ENCODE results near the gene RAD51B.

The RAD51B gene

GRCh38 chr14:68702578-68702977 is 883.0 kb downstream of the RAD51B start:
- H3K9me3 ChIP-seq (ENCODE audit: control insufficient read depth, insufficient read depth, low read depth, low read length) = no peaks in the 10 kb centered on the region
- H3K36me3 ChIP-seq (ENCODE audit: control insufficient read depth in 2 of 2, insufficient read depth in 1 of 2, low read length in 2 of 2) = no peaks in the 10 kb centered on the region
- CTCF ChIA-PET = no interaction called here
- POLR2A ChIA-PET = no interaction called here
- no peak overlapping the region for H3K27ac ChIP-seq (ENCODE audit: extremely low read depth, low read depth, low read length)
- no peaks in the 10 kb centered on the region for H3K4me1 ChIP-seq (ENCODE audit: control insufficient read depth, insufficient read depth, low read length)
- no peak overlapping the region for H3K4me3 ChIP-seq (ENCODE audit: low read depth, low read length)
- TF ChIP-seq ZNF571 (tag by site-specific recombination; IDR thresholded peaks at IDR 0.05) (no peak), ZNF473 (tag by site-specific recombination; IDR thresholded peaks at IDR 0.05) (no peak), ZNF704 (tag by site-specific recombination; IDR thresholded peaks at IDR 0.05) (no peak), INSM2 (tag by site-specific recombination; IDR thresholded peaks at IDR 0.05) (no peak), EGR2 (tag by site-specific recombination; IDR thresholded peaks at IDR 0.05; ENCODE audit: low read depth) (no peak), ZNF223 (tag by site-specific recombination; IDR thresholded peaks at IDR 0.05) (no peak), KLF8 (tag by site-specific recombination; IDR thresholded peaks at IDR 0.05) (no peak), ZNF792 (tag by site-specific recombination; IDR thresholded peaks at IDR 0.05) (no peak), ZNF561 (tag by site-specific recombination; IDR thresholded peaks at IDR 0.05; ENCODE audit: borderline replicate concordance) (no peak), MEIS1 (CRISPR knock-in tag; IDR thresholded peaks at IDR 0.05; ENCODE audit: borderline replicate concordance) (no peak), GLIS1 (tag by site-specific recombination; IDR thresholded peaks at IDR 0.05) (no peak), ZSCAN23 (tag by site-specific recombination; IDR thresholded peaks at IDR 0.05) (no peak), ZNF169 (tag by site-specific recombination; IDR thresholded peaks at IDR 0.05) (no peak), ZNF140 (tag by site-specific recombination; IDR thresholded peaks at IDR 0.05) (no peak)

GRCh38 chr14:68703093-68703492 is 883.5 kb downstream of the RAD51B start:
- no peaks in the 10 kb centered on the region for H3K36me3 ChIP-seq (ENCODE audit: control insufficient read depth in 2 of 2, insufficient read depth in 1 of 2, low read length in 2 of 2)
- H3K4me1 ChIP-seq (ENCODE audit: control insufficient read depth, insufficient read depth, low read length) = no peaks in the 10 kb centered on the region
- no peak overlapping the region for H3K27ac ChIP-seq (ENCODE audit: extremely low read depth, low read depth, low read length)
- ChIA-PET CTCF (no interaction called here), POLR2A (no interaction called here)
- no peaks in the 10 kb centered on the region for H3K9me3 ChIP-seq (ENCODE audit: control insufficient read depth, insufficient read depth, low read depth, low read length)
- no peak for TF ChIP-seq ZXDB (tag by site-specific recombination; IDR thresholded peaks at IDR 0.05)
- H3K4me3 ChIP-seq (ENCODE audit: low read depth, low read length) = no peak overlapping the region

GRCh38 chr14:68704736-68705720 is 885.4 kb downstream of the RAD51B start:
- Histone ChIP-seq H3K9me3 (ENCODE audit: control insufficient read depth, insufficient read depth, low read depth, low read length) (no peaks in the 10 kb centered on the region), H3K27ac (ENCODE audit: extremely low read depth, low read depth, low read length) (no peak overlapping the region), H3K4me1 (ENCODE audit: control insufficient read depth, insufficient read depth, low read length) (no peaks in the 10 kb centered on the region), H3K36me3 (ENCODE audit: control insufficient read depth in 2 of 2, insufficient read depth in 1 of 2, low read length in 2 of 2) (no peaks in the 10 kb centered on the region), H3K4me3 (ENCODE audit: low read depth, low read length) (no peak overlapping the region)
- POLR2A ChIA-PET = no interaction called here
- CTCF ChIA-PET = no interaction called here
- TF ChIP-seq ZNF529 (tag by site-specific recombination; IDR thresholded peaks at IDR 0.05; ENCODE audit: insufficient replicate concordance) (no peak), ZNF341 (tag by site-specific recombination; IDR thresholded peaks at IDR 0.05; ENCODE audit: low read depth) (no peak), ZNF692 (tag by site-specific recombination; IDR thresholded peaks at IDR 0.05) (no peak), ZNF530 (tag by site-specific recombination; IDR thresholded peaks at IDR 0.05; ENCODE audit: low read depth) (no peak), KLF17 (tag by site-specific recombination; IDR thresholded peaks at IDR 0.05) (no peak), ZNF175 (tag by site-specific recombination; IDR thresholded peaks at IDR 0.05) (no peak), SALL2 (tag by site-specific recombination; IDR thresholded peaks at IDR 0.05; ENCODE audit: borderline replicate concordance) (no peak), ZBTB10 (tag by site-specific recombination; IDR thresholded peaks at IDR 0.05) (no peak), ZNF169 (tag by site-specific recombination; IDR thresholded peaks at IDR 0.05) (no peak)

All from HEK293 (cell line).